KMS-11 (cell line): ENCODE data around the gene PLEKHN1.

ENCODE experiments used
- H2AFZ ChIP-seq: fragments of 200-600 bp; sonication (generic); 2 replicates; pipeline ENCODE4 v1.6.1; 2016; ENCODE audit warnings: antibody characterized with exemption, mixed run types, low read depth
- H3K27ac ChIP-seq: fragments of 200-600 bp; sonication (generic); 2 replicates; pipeline ENCODE4 v1.6.1; 2016; ENCODE audit warnings: mild to moderate bottlenecking, mixed run types
- H3K27me3 ChIP-seq: fragments of 200-600 bp; sonication (generic); 2 replicates; pipeline ENCODE4 v1.6.1; 2017; ENCODE audit warnings: mild to moderate bottlenecking, low read depth, mixed run types, moderate library complexity; ENCODE audit not compliant: insufficient read depth
- H3K36me3 ChIP-seq: fragments of 200-600 bp; sonication (generic); 2 replicates; pipeline ENCODE4 v1.6.1; 2017; ENCODE audit warnings: mild to moderate bottlenecking, mixed run types; ENCODE audit not compliant: insufficient read depth
- H3K4me1 ChIP-seq: fragments of 200-600 bp; sonication (generic); 2 replicates; pipeline ENCODE4 v1.6.1; 2016; ENCODE audit warnings: mild to moderate bottlenecking, low read depth, mixed run types; ENCODE audit not compliant: poor library complexity, severe bottlenecking
- H3K4me2 ChIP-seq: fragments of 200-600 bp; sonication (generic); 2 replicates; pipeline ENCODE4 v1.7.0; 2016; ENCODE audit warnings: mild to moderate bottlenecking, mixed run types
- H3K4me3 ChIP-seq: fragments of 200-600 bp; sonication (generic); IDR thresholded peaks from 2 replicates; pipeline ENCODE4 v1.6.1; 2017; ENCODE audit warnings: low read depth, low read length, mixed read lengths; ENCODE audit not compliant: insufficient read depth
- H3K79me2 ChIP-seq: fragments of 200-600 bp; sonication (generic); 2 replicates; pipeline ENCODE4 v1.6.1; 2016; ENCODE audit warnings: low read depth, mixed run types; ENCODE audit not compliant: insufficient read depth
- H3K9ac ChIP-seq: fragments of 200-600 bp; sonication (generic); 2 replicates; pipeline ENCODE4 v1.6.1; 2016; ENCODE audit warnings: mild to moderate bottlenecking, mixed run types
- H4K20me1 ChIP-seq: fragments of 200-600 bp; sonication (generic); 2 replicates; pipeline ENCODE4 v1.6.1; 2016; ENCODE audit warnings: mild to moderate bottlenecking, mixed run types; ENCODE audit not compliant: insufficient read depth
- CTCF ChIP-seq: fragments of 200-600 bp; sonication (generic); conservative IDR thresholded peaks from 2 replicates; pipeline ENCODE4 v1.6.1; 2017; ENCODE audit warnings: low read depth, mild to moderate bottlenecking, antibody characterized with exemption, low read length, moderate library complexity, mixed read lengths

PLEKHN1 gene

GRCh38 chr1:924656-925560, 41.4 kb upstream of the PLEKHN1 start:
- H2AFZ ChIP-seq = no peak overlapping the region; the same call in 1 of the 2 replicates
- no peak overlapping the region for H3K27ac ChIP-seq
- no peaks in the 10 kb centered on the region for H3K36me3 ChIP-seq
- H3K4me2 ChIP-seq = peak overlapping the region; percentile 33; the same call in 1 of the 2 replicates
- H3K9ac ChIP-seq = no peak overlapping the region
- no peaks in the 10 kb centered on the region for H4K20me1 ChIP-seq
- no peak for TF ChIP-seq CTCF
- no peak overlapping the region for H3K4me3 ChIP-seq
- peaks cover 96% of the 10 kb centered on the region for H3K27me3 ChIP-seq
- H3K79me2 ChIP-seq = no peaks in the 10 kb centered on the region
- H3K4me1 ChIP-seq = peaks cover 28% of the 10 kb centered on the region

GRCh38 chr1:925561-926421, 40.5 kb upstream of the PLEKHN1 start:
- Histone ChIP-seq H3K9ac (no peak overlapping the region), H4K20me1 (no peaks in the 10 kb centered on the region), H3K27me3 (peaks cover 97% of the 10 kb centered on the region), H3K4me2 (peak overlapping the region; percentile 2; the same call in 1 of the 2 replicates), H3K4me3 (no peak overlapping the region), H3K36me3 (no peaks in the 10 kb centered on the region), H3K4me1 (peaks cover 19% of the 10 kb centered on the region), H2AFZ (no peak overlapping the region), H3K27ac (no peak overlapping the region), H3K79me2 (no peaks in the 10 kb centered on the region)
- no peak for TF ChIP-seq CTCF

GRCh38 chr1:927234-927633, 39.0 kb upstream of the PLEKHN1 start:
- Histone ChIP-seq H4K20me1 (no peaks in the 10 kb centered on the region), H3K4me1 (peaks cover 11% of the 10 kb centered on the region), H3K79me2 (no peaks in the 10 kb centered on the region), H3K9ac (no peak overlapping the region), H3K27ac (no peak overlapping the region), H3K4me3 (no peak overlapping the region), H3K27me3 (peaks cover 95% of the 10 kb centered on the region), H3K4me2 (no peak overlapping the region), H3K36me3 (no peaks in the 10 kb centered on the region), H2AFZ (no peak overlapping the region)
- TF ChIP-seq CTCF = no peak

- Histone ChIP-seq H3K4me1 (peaks cover 11% of the 10 kb centered on the region), H3K27ac (no peak overlapping the region), H3K27me3 (peaks cover 95% of the 10 kb centered on the region), H3K9ac (no peak overlapping the region), H2AFZ (no peak overlapping the region), H4K20me1 (no peaks in the 10 kb centered on the region), H3K4me2 (no peak overlapping the region), H3K79me2 (no peaks in the 10 kb centered on the region), H3K36me3 (no peaks in the 10 kb centered on the region), H3K4me3 (no peak overlapping the region)
- no peak for TF ChIP-seq CTCF
Measured at GRCh38 chr1:927748-928147, 38.5 kb upstream of the PLEKHN1 start.
